ENCODE results near the gene SNAPC5.

The SNAPC5 gene

GRCh38 chr15:66456211-66456610 lies 41.4 kb downstream of the SNAPC5 start:
- H2AFZ ChIP-seq (ENCODE audit: low read depth, low read length): no peak overlapping the region
- peaks cover 11 to 29% of the 10 kb centered on the region in 2 experiments for H3K36me3 ChIP-seq (ENCODE audit: control insufficient read depth in 1 of 2, insufficient read depth in 2 of 2, low read depth in 1 of 2, low read length in 2 of 2)
- H4K8ac ChIP-seq (ENCODE audit: low read length): no peak overlapping the region
- H2BK12ac ChIP-seq (ENCODE audit: low read length in 2 of 2): no peak overlapping the region
- H3K14ac ChIP-seq (ENCODE audit: low read length in 2 of 2): no peak overlapping the region
- no peak overlapping the region for H4K91ac ChIP-seq (ENCODE audit: low read length)
- 100% methylated on average over 1 of the region's 3 CpGs for WGBS
- DNase-seq: no peak
- H3K4ac ChIP-seq (ENCODE audit: low read depth in 1 of 2, low read length in 2 of 2): no peak overlapping the region
- no peaks in the 10 kb centered on the region for H3K27me3 ChIP-seq (ENCODE audit: control insufficient read depth in 1 of 2, insufficient read depth in 1 of 2, low read length in 2 of 2)
- H3K18ac ChIP-seq (ENCODE audit: low read depth in 1 of 2, low read length in 2 of 2): no peak overlapping the region
- no peak overlapping the region for H3K23ac ChIP-seq (ENCODE audit: low read length in 2 of 2)
- H3K4me1 ChIP-seq (ENCODE audit: control insufficient read depth, insufficient read depth, low read depth, low read length): no peaks in the 10 kb centered on the region
- H3K4me3 ChIP-seq (ENCODE audit: insufficient read depth in 1 of 2, low read depth in 1 of 2, low read length in 2 of 2): no peak overlapping the region
- H2BK15ac ChIP-seq (ENCODE audit: low read depth, poor library complexity, severe bottlenecking): no peak overlapping the region
- no peak overlapping the region for H3K27ac ChIP-seq (ENCODE audit: low read length, poor library complexity, severe bottlenecking)
- H2BK5ac ChIP-seq (ENCODE audit: low read depth, low read length, poor library complexity, severe bottlenecking): no peak overlapping the region
- no peak overlapping the region for H2BK120ac ChIP-seq (ENCODE audit: low read depth, low read length)
- no peak overlapping the region for H2AK5ac ChIP-seq (ENCODE audit: low read length, severe bottlenecking)
- no peaks in the 10 kb centered on the region for H3K9me3 ChIP-seq (ENCODE audit: control insufficient read depth, low read length)
- no peak overlapping the region for H3K4me2 ChIP-seq (ENCODE audit: low read length, poor library complexity, severe bottlenecking)
- peaks cover 16% of the 10 kb centered on the region for H3K79me1 ChIP-seq (replicated peaks; ENCODE audit: low read length, poor library complexity, severe bottlenecking)
- no peak overlapping the region for H3K9ac ChIP-seq (ENCODE audit: low read length)

GRCh38 chr15:66454143-66454542 lies 43.4 kb downstream of the SNAPC5 start:
- H3K14ac ChIP-seq (ENCODE audit: low read length in 2 of 2): no peak overlapping the region
- H3K23ac ChIP-seq (ENCODE audit: low read length in 2 of 2): no peak overlapping the region
- H3K79me1 ChIP-seq (replicated peaks; ENCODE audit: low read length, poor library complexity, severe bottlenecking): peaks cover 9% of the 10 kb centered on the region
- no peak overlapping the region for H2BK15ac ChIP-seq (ENCODE audit: low read depth, poor library complexity, severe bottlenecking)
- H3K9me3 ChIP-seq (ENCODE audit: control insufficient read depth, low read length): no peaks in the 10 kb centered on the region
- H3K4ac ChIP-seq (ENCODE audit: low read depth in 1 of 2, low read length in 2 of 2): no peak overlapping the region
- no peak overlapping the region for H2BK120ac ChIP-seq (ENCODE audit: low read depth, low read length)
- no peak overlapping the region for H3K27ac ChIP-seq (ENCODE audit: low read length, poor library complexity, severe bottlenecking)
- no peak overlapping the region for H3K4me3 ChIP-seq (ENCODE audit: insufficient read depth in 1 of 2, low read depth in 1 of 2, low read length in 2 of 2)
- 100% methylated on average over 2 of the region's 2 CpGs for WGBS
- no peak overlapping the region for H2AK5ac ChIP-seq (ENCODE audit: low read length, severe bottlenecking)
- H3K4me1 ChIP-seq (ENCODE audit: control insufficient read depth, insufficient read depth, low read depth, low read length): no peaks in the 10 kb centered on the region
- H4K91ac ChIP-seq (ENCODE audit: low read length): no peak overlapping the region
- no peak overlapping the region for H4K8ac ChIP-seq (ENCODE audit: low read length)
- no peak overlapping the region for H3K18ac ChIP-seq (ENCODE audit: low read depth in 1 of 2, low read length in 2 of 2)
- no peak overlapping the region for H3K9ac ChIP-seq (ENCODE audit: low read length)
- H2BK5ac ChIP-seq (ENCODE audit: low read depth, low read length, poor library complexity, severe bottlenecking): no peak overlapping the region
- no peak overlapping the region for H3K4me2 ChIP-seq (ENCODE audit: low read length, poor library complexity, severe bottlenecking)
- H2BK12ac ChIP-seq (ENCODE audit: low read length in 2 of 2): no peak overlapping the region
- peaks cover 8 to 27% of the 10 kb centered on the region in 2 experiments for H3K36me3 ChIP-seq (ENCODE audit: control insufficient read depth in 1 of 2, insufficient read depth in 2 of 2, low read depth in 1 of 2, low read length in 2 of 2)
- no peaks in the 10 kb centered on the region for H3K27me3 ChIP-seq (ENCODE audit: control insufficient read depth in 1 of 2, insufficient read depth in 1 of 2, low read length in 2 of 2)
- no peak overlapping the region for H2AFZ ChIP-seq (ENCODE audit: low read depth, low read length)
- no peak for DNase-seq

GRCh38 chr15:66452971-66453580 lies 44.5 kb downstream of the SNAPC5 start:
- H3K79me1 ChIP-seq (replicated peaks; ENCODE audit: low read length, poor library complexity, severe bottlenecking): peaks cover 6% of the 10 kb centered on the region
- no peak overlapping the region for H3K27ac ChIP-seq (ENCODE audit: low read length, poor library complexity, severe bottlenecking)
- H3K4me3 ChIP-seq (ENCODE audit: insufficient read depth in 1 of 2, low read depth in 1 of 2, low read length in 2 of 2): no peak overlapping the region
- no peak overlapping the region for H2AK5ac ChIP-seq (ENCODE audit: low read length, severe bottlenecking)
- H3K27me3 ChIP-seq (ENCODE audit: control insufficient read depth in 1 of 2, insufficient read depth in 1 of 2, low read length in 2 of 2): no peaks in the 10 kb centered on the region
- H3K36me3 ChIP-seq (ENCODE audit: control insufficient read depth in 1 of 2, insufficient read depth in 2 of 2, low read depth in 1 of 2, low read length in 2 of 2): peaks cover 8 to 30% of the 10 kb centered on the region in 2 experiments
- WGBS: 100% methylated on average over 1 of the region's 1 CpG
- H3K4ac ChIP-seq (ENCODE audit: low read depth in 1 of 2, low read length in 2 of 2): no peak overlapping the region
- no peak overlapping the region for H3K4me2 ChIP-seq (ENCODE audit: low read length, poor library complexity, severe bottlenecking)
- H2BK120ac ChIP-seq (ENCODE audit: low read depth, low read length): no peak overlapping the region
- no peak overlapping the region for H3K18ac ChIP-seq (ENCODE audit: low read depth in 1 of 2, low read length in 2 of 2)
- no peak overlapping the region for H3K23ac ChIP-seq (ENCODE audit: low read length in 2 of 2)
- H4K91ac ChIP-seq (ENCODE audit: low read length): no peak overlapping the region
- H2BK12ac ChIP-seq (ENCODE audit: low read length in 2 of 2): no peak overlapping the region
- H3K14ac ChIP-seq (ENCODE audit: low read length in 2 of 2): no peak overlapping the region
- no peak overlapping the region for H4K8ac ChIP-seq (ENCODE audit: low read length)
- no peaks in the 10 kb centered on the region for H3K9me3 ChIP-seq (ENCODE audit: control insufficient read depth, low read length)
- no peak overlapping the region for H3K9ac ChIP-seq (ENCODE audit: low read length)
- no peak overlapping the region for H2BK5ac ChIP-seq (ENCODE audit: low read depth, low read length, poor library complexity, severe bottlenecking)
- no peak overlapping the region for H2BK15ac ChIP-seq (ENCODE audit: low read depth, poor library complexity, severe bottlenecking)
- DNase-seq: no peak
- H3K4me1 ChIP-seq (ENCODE audit: control insufficient read depth, insufficient read depth, low read depth, low read length): no peaks in the 10 kb centered on the region
- H2AFZ ChIP-seq (ENCODE audit: low read depth, low read length): no peak overlapping the region

GRCh38 chr15:66452420-66452819 lies 45.1 kb downstream of the SNAPC5 start:
- Histone ChIP-seq H2AK5ac (ENCODE audit: low read length, severe bottlenecking) (no peak overlapping the region), H3K23ac (ENCODE audit: low read length in 2 of 2) (no peak overlapping the region), H3K9me3 (ENCODE audit: control insufficient read depth, low read length) (no peaks in the 10 kb centered on the region), H2AFZ (ENCODE audit: low read depth, low read length) (no peak overlapping the region), H3K4me2 (ENCODE audit: low read length, poor library complexity, severe bottlenecking) (no peak overlapping the region), H4K91ac (ENCODE audit: low read length) (no peak overlapping the region), H3K27me3 (ENCODE audit: control insufficient read depth in 1 of 2, insufficient read depth in 1 of 2, low read length in 2 of 2) (no peaks in the 10 kb centered on the region), H2BK120ac (ENCODE audit: low read depth, low read length) (no peak overlapping the region), H3K14ac (ENCODE audit: low read length in 2 of 2) (no peak overlapping the region), H4K8ac (ENCODE audit: low read length) (no peak overlapping the region), H3K9ac (ENCODE audit: low read length) (no peak overlapping the region), H2BK12ac (ENCODE audit: low read length in 2 of 2) (no peak overlapping the region), H3K79me1 (replicated peaks; ENCODE audit: low read length, poor library complexity, severe bottlenecking) (peaks cover 6% of the 10 kb centered on the region), H3K27ac (ENCODE audit: low read length, poor library complexity, severe bottlenecking) (no peak overlapping the region), H3K36me3 (ENCODE audit: control insufficient read depth in 1 of 2, insufficient read depth in 2 of 2, low read depth in 1 of 2, low read length in 2 of 2) (peaks cover 8 to 32% of the 10 kb centered on the region in 2 experiments), H3K4ac (ENCODE audit: low read depth in 1 of 2, low read length in 2 of 2) (no peak overlapping the region), H3K4me3 (ENCODE audit: insufficient read depth in 1 of 2, low read depth in 1 of 2, low read length in 2 of 2) (no peak overlapping the region), H2BK15ac (ENCODE audit: low read depth, poor library complexity, severe bottlenecking) (no peak overlapping the region), H3K18ac (ENCODE audit: low read depth in 1 of 2, low read length in 2 of 2) (no peak overlapping the region), H3K4me1 (ENCODE audit: control insufficient read depth, insufficient read depth, low read depth, low read length) (no peaks in the 10 kb centered on the region), H2BK5ac (ENCODE audit: low read depth, low read length, poor library complexity, severe bottlenecking) (no peak overlapping the region)
- 90% methylated on average over 3 of the region's 4 CpGs for WGBS
- no peak for DNase-seq

All from mesenchymal stem cell (in vitro differentiated cells and primary cell).